HG03457 (cell line): ENCODE data around the gene BET1L.
"Not testable (repeated sequence)": the region's sequence is repeated elsewhere in the genome, so short reads cannot be mapped to it uniquely, and the experiment has no call there.

Experiments
- ATAC-seq: cut with Tn5 transposase; IDR thresholded peaks from one replicate; pipeline ENCODE4 v1.9.1; 2021; ENCODE audit warnings: moderate number of reproducible peaks; ENCODE audit not compliant: unreplicated experiment

Gene BET1L

DNA sequence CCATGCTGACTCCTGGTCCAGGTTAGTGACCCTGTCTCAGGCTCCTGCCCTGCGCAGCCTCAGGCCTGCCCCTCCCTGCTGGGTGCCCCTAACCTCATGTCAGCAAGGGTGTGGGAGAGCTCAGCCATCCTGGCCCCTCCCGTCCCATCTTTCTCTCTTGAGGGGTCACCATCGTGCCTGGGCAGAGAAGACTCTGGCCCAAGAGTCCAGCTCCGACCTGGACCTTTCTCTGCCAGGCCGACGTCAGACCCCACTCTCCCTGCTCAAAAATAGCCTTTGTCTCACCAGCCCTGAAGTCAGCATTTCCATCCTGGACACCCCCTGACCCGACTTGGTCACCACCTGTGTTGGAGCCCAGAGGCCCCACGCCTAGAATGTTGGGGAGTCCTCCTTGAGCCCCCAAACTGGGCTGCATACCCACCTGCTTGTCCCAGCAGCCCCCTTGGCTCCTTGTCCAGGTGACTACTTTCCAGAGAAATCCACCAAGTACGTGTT, 9.4 kb downstream of the BET1L start:
- no peak for ATAC-seq

DNA sequence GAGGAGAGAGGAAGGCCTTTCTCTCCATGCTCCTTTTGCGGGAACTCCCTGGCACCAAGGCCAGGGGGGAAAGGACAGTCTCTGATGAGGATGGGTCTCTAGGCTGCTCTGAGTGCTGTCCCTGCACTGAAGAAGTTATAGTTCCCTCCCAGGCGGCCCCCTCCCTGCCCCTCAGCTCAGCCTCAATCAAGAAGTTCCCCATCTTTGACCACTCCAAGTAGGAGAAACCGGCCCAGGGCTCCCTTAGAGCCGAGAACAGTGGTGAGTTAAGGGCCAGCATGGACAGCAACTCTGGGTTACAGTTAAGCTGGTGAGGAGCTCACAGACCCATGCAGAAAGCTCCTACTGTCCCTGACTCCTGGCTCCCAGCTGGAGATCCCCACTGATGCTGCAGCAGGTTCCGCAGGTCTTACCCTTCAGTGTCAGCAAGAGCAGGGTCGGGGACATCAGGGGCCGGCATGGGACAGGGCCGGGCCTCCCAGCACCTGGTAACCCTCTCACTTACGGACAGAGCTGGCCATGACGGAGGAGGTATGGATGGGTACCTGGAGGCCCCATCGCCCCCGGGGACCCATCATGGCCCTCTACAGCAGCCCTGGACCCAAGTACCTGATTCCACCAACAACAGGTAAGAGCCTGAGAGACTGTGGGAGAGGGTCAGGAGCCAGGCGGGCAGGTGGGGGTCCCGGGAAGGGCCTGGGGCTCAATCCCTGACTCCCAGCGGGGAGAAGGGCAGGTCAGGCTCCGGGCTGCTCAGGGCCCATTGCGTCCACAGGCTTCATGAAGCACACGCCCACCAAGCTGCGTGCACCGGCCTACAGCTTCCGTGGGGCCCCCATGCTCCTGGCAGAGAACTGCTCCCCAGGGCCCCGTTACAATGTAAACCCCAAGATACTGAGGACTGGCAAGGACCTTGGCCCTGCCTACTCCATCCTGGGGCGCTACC, 10.1 kb downstream of the BET1L start:
- ATAC-seq = no peak

DNA sequence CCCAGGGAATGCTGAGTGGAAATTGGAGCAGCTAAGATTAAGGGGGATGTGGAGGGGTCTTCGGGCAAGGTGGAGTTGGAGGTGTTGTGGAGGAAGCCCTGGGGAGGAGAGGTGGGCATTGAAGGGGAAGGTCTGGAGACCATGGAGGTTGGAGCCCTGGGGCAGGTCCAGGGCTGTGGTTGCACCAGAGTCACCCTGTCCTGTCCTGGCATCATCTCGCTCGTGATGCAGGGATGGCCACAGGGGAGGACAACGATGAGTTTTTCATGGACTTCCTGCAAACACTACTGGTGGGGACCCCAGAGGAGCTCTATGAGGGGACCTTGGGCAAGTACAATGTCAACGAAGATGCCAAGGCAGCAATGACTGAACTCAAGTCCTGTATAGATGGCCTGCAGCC, 13.7 kb downstream of the BET1L start:
- not testable (repeated sequence) for ATAC-seq

DNA sequence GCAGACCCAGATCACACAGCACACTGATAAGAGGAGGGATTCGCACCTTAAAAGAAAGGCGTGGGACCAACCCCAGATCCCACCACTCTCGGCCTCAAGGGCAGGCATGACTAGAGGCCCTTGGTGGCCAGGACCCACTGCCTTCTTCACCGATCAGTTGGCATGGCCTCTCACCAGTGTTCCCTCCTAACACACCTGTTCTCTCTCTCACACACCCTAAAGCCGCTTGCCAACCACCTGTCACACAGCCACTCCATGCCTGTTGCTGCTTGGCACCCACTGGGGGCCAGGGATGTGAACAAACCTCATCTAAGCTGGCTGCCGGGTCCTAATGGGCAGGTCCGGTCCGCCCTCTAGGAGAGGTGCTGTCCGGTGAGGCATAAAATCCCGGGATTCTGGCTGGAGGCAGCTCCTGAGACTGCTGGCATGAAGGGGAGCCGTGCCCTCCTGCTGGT, 14.5 kb downstream of the BET1L start, which contains the start of gene SCGB1C1:
Gene SCGB1C1 (plus strand): TSS at position 405 of the 455 bp plus-strand sequence. CDS start 22 bp downstream, at position 427.
- ATAC-seq = not testable (repeated sequence)

DNA sequence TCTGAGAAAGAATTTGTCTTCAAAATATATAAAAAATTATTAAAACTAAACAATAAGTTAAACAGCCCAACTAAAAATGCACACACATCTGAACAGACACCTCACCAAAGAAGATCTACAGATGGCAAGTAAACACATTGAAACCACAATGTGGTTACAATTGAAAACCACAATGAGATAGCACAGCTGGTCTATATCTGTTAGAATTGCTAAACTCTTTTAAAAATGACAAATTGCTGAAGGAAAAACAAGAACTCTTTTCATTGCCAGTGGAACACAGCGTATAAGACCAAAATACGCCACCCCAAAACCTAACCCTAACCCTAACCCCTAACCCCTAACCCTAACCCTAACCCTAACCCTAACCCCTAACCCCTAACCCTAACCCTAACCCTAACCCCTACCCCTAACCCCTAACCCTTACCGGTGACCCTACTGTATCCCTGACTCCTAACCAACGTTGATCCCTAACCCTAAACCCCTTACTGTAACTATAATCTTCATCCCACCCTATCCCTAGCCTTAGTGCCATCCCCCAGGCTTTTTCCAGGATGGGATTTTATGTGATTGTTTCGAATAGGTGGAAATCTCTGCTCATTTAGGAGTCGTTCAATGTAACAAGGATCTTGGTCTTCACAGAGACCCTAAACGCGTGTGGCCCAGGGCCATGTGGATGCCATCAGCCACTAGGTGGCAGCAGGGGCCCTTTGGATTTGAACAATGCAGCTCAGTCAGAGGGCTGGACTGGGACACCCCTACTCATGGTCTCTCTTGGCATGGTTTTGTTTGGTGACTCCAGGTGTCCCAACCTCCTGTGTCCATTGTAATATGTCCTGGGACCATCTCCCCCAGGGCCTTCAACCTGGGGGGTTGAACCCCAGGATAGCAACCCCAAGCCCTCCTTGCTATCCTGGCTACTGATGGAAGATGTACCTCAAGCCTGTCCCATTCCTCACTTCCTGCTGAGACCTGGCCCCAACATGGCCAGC, 15.4 kb downstream of the BET1L start:
- not testable (repeated sequence) for ATAC-seq

DNA sequence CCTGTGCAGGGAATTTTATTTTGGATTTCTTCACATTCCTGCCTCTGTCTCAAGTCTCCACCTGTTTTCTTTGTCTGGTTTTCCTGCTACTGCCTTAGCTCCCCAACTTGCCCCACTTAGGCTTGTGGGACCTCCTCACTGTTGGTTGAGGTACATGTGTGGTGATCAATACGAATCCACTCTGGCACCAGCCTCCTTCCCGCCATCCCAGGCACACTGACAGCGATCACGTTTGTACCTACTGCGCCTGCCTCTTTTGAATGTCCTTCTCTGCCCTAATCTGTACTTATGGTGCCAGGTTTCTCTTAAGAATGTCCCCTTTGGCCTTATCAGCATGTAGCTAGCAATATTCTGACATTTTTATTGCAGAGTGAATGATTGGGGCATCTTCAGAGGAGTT, 16.7 kb downstream of the BET1L start:
- ATAC-seq = not testable (repeated sequence)

DNA sequence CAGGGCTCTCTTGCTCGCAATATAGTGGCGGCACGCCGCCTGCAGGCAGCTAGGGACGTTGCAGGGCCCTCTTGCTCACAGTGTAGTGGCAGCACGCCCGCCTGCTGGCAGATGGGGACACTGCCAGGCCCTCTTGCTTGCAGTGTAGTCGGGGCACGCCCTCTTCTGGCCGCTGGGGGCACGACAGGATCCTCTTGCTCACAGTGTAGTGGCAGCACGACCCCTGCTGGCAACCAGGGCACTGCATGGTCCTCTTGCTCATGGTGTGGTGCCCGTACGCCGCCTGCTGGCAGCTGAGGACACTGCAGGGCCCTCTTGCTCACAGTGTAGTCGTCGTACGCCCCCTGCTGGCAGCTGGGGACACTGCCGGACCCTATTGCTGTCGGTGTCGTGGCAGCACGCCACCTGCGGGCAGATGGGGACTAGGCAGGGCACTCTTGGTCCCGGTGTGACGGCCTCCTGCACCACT, 17.3 kb downstream of the BET1L start:
- peak; percentile 75 for ATAC-seq

DNA sequence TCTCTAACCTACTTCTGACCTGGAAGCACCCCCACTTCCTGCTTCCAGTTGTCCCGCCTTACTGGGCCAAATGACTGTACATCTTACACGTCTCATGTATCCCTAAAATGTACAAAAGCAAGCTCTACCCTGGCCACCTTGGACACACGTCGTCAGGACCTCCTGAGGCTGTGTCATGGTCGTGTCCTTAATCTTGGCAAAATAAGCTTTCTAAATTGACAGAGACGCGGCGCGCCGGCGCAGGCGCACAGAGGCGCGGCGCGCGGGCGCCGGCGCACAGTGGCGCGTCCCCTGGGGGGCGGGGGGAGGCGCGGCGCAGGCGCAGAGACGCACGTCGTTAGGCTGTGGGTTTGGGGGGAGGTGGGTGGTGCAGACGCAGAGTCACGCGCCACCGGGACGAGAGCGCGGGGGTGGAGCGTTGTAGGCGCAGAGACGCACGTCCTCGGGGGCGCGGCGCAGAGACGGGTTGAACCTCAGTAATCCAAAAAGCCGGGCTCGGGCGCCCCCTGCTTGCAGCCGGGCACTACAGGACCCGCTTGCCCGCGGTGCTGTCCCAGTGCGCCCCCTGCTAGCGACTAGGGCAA, 17.9 kb downstream of the BET1L start:
- ATAC-seq = peak; percentile 12

DNA sequence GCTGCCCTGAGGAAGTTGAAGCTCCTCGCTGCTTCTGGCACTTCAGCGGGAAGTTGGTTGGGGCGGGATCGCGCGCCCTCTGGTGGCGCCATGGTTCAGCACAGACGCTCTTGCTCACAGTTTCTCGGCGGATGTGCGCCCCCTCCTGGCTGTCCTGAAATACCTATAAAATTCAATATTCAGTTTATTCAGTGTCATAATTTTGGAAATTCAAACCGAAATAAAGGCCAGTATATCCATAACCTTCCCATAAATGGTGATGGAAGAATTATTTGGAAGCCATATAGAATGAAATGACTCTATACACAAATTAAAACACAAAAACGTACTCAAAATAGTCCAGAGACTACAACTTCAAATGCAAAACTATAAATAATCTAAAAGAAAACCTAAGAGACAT, 27.0 kb downstream of the BET1L start:
- ATAC-seq = not testable (repeated sequence)
